Aorta (tissue), 5 donors: ENCODE measurements around the gene FYCO1. TPM values are rescaled to one million over a fixed set of nuclear protein-coding genes. Genes with fewer than 3 reads are reported as not detected.

ENCODE experiments used
- ATAC-seq: fragments of 200-7000 bp; cut with Tn5 transposase; one replicate; pipeline ENCODE4 v1.9.1; 2022; ENCODE audit warnings: moderate library complexity; ENCODE audit not compliant: low FRiP score
- DNase-seq, 2 donors: peaks; one replicate each; pipeline ENCODE4 v3.0.0-alpha.2; 2020
- H3K27ac ChIP-seq, 2 donors: one replicate each; pipeline ENCODE4 v1.5.1; 2013; ENCODE audit warnings: low read length in 2 of 2, mild to moderate bottlenecking in 2 of 2, moderate library complexity in 2 of 2, control low read depth in 1 of 2, inconsistent platforms in 1 of 2, low read depth in 1 of 2
- H3K27me3 ChIP-seq, 2 donors: one replicate each; pipeline ENCODE4 v1.6.1; 2013; ENCODE audit warnings: control low read depth in 1 of 2, low read length in 1 of 2, mild to moderate bottlenecking in 1 of 2, moderate library complexity in 1 of 2; ENCODE audit not compliant: insufficient read depth in 2 of 2, control insufficient read depth in 1 of 2
- H3K36me3 ChIP-seq, 2 donors: one replicate each; pipeline ENCODE4 v1.6.1; 2013; ENCODE audit warnings: control low read depth in 1 of 2, low read length in 1 of 2, mild to moderate bottlenecking in 1 of 2; ENCODE audit not compliant: insufficient read depth in 2 of 2, control insufficient read depth in 1 of 2
- H3K4me1 ChIP-seq, 2 donors: one replicate each; pipeline ENCODE4 v1.6.1; 2013; ENCODE audit warnings: low read length in 2 of 2, control low read depth in 1 of 2, mild to moderate bottlenecking in 1 of 2, moderate library complexity in 1 of 2; ENCODE audit not compliant: insufficient read depth in 2 of 2, control insufficient read depth in 1 of 2
- H3K4me3 ChIP-seq, 2 donors: one replicate each; pipeline ENCODE4 v1.5.1; 2013; ENCODE audit warnings: low read length in 2 of 2, control low read depth in 1 of 2, mild to moderate bottlenecking in 1 of 2
- H3K9me3 ChIP-seq: one replicate; pipeline ENCODE4 v1.6.1; 2013; ENCODE audit warnings: mild to moderate bottlenecking, low read length; ENCODE audit not compliant: control insufficient read depth
- WGBS, 2 donors: extraction: QIAGEN DNeasy Blood & Tissue Kit; methylation state at CpG; one replicate each; pipeline ENCODE4 v1.1.7; 2013; 5-methylcytosine and 5-hydroxymethylcytosine counted together
- intact Hi-C, 2 donors: fragments of 100-400 bp; cut with DNase I; formaldehyde crosslinking; loops; one replicate each; pipeline versions ENCODE4 v1.14.2 to v1.15.0; 2022
- polyA plus RNA-seq, 2 donors: library from polyadenylated mRNA; stranded (reverse); fragments of 200-250 nt; gene quantifications; one replicate each; pipeline ENCODE4 v1.2.3, GENCODE V29; 2013
- total RNA-seq, 2 donors: library from RNA; stranded (reverse); fragmentation: NEBNext Ultra II Directional; extraction: Animal tissue kit (Norgen Biotek cat#: 25700); gene quantifications; one replicate each; pipeline ENCODE4 v1.2.1, GENCODE V29; 2021
- donor health status: healthy with polysubstance abuse.
- donor health status: Bipolar disorder and iron deficiency.
- donor health status: DM: no; HTN: no; CAD: no.
- donor health status: DM: no; HTN: no; CAD: no.
- donor health status: DM: yes; HTN: yes; CAD: no.

FYCO1 gene
- total and polyA plus RNA-seq, 4 donors: 15.9 to 91.8 (median 51.7) TPM

- no peaks in the 10 kb centered on the region for H3K4me1 ChIP-seq
- no peaks in the 10 kb centered on the region for H3K27me3 ChIP-seq
- H3K27ac ChIP-seq: no peak overlapping the region
- ATAC-seq: no peak
- peaks cover 1% of the 10 kb centered on the region for H3K9me3 ChIP-seq
- no peaks in the 10 kb centered on the region for H3K36me3 ChIP-seq
- WGBS, 2 donors: 47 to 50% methylated on average over 3 of the region's 3 CpGs
- no peak overlapping the region for H3K4me3 ChIP-seq
- intact Hi-C loops: no loop called here
- no peak for DNase-seq
Observed at GRCh38 chr3:45869638-45870037, 126.0 kb downstream of the FYCO1 start.

- Histone ChIP-seq H3K4me1 (no peaks in the 10 kb centered on the region), H3K36me3 (no peaks in the 10 kb centered on the region), H3K27ac (no peak overlapping the region), H3K9me3 (peaks cover 2% of the 10 kb centered on the region), H3K4me3 (no peak overlapping the region), H3K27me3 (no peaks in the 10 kb centered on the region)
- 65 to 75% methylated on average over 2 of the region's 2 CpGs for WGBS, 2 donors
- DNase-seq: no peak
- ATAC-seq: no peak
- intact Hi-C loops: no loop called here
Observed at GRCh38 chr3:45868650-45869049, 127.0 kb downstream of the FYCO1 start.

DNA sequence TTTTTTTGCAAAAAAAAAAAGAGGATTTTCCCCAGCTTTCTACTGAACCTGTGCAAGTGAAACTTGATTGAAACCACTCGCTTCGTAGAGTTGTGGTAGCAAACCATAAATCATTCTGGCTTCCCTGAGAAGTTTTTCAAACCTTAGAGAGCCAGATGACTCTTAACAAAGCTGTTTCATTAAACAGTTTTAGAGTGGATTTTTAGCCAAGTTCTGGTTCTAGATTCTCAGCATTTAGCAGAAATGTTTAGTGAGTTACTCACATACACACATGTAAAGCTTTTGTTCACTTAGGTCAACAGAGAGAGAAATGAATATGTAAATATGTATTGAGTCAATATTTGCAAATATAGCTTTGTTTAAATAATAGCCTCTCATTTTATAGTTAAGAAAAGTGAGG, 127.4 kb downstream of the FYCO1 start:
- 25 to 45% methylated on average over 2 of the region's 2 CpGs for WGBS, 2 donors
- no peak for ATAC-seq
- no peaks in the 10 kb centered on the region for H3K27me3 ChIP-seq
- peaks cover 6% of the 10 kb centered on the region for H3K9me3 ChIP-seq
- no peaks in the 10 kb centered on the region for H3K4me1 ChIP-seq
- no peak overlapping the region for H3K4me3 ChIP-seq
- intact Hi-C loops: no loop called here
- no peak overlapping the region for H3K27ac ChIP-seq
- H3K36me3 ChIP-seq: no peaks in the 10 kb centered on the region
- DNase-seq: no peak

Other genes with a start within 250 kb of the FYCO1 start
- under 1 TPM; 0.10 to 0.15 TPM for gene SLC6A20, start 199.3 kb downstream of the FYCO1 start, total RNA-seq
- 1 to 10 TPM in 1 of 2 donors, not detected in 1; 1.0 TPM for gene SLC6A20, start 199.3 kb downstream of the FYCO1 start, polyA plus RNA-seq
- gene LZTFL1, start 153.7 kb downstream of the FYCO1 start, total RNA-seq: 10 to 100 TPM in 1 of 2 donors, 1 to 10 TPM in 1; 9.8 to 16.3 TPM
- gene LZTFL1, start 153.7 kb downstream of the FYCO1 start, polyA plus RNA-seq: 10 to 100 TPM; 10.9 to 11.3 TPM
- gene CCR9, start 109.3 kb downstream of the FYCO1 start, total RNA-seq: not detected
- under 1 TPM in 1 of 2 donors, not detected in 1; 0.25 TPM for gene CCR9, start 109.3 kb downstream of the FYCO1 start, polyA plus RNA-seq
- gene CXCR6, start 52.4 kb downstream of the FYCO1 start, total RNA-seq: 1 to 10 TPM; 1.4 to 2.8 TPM
- 1 to 10 TPM in 1 of 2 donors, not detected in 1; 2.9 TPM for gene CXCR6, start 52.4 kb downstream of the FYCO1 start, polyA plus RNA-seq
- gene XCR1, start 31.7 kb upstream of the FYCO1 start, total RNA-seq: under 1 TPM; 0.26 to 0.63 TPM
- gene XCR1, start 31.7 kb upstream of the FYCO1 start, polyA plus RNA-seq: not detected
- gene CCR1, start 212.5 kb upstream of the FYCO1 start, total RNA-seq: 10 to 100 TPM; 13.9 to 21.5 TPM
- 1 to 10 TPM; 1.2 to 5.1 TPM for gene CCR1, start 212.5 kb upstream of the FYCO1 start, polyA plus RNA-seq
- gene CCR3, start 246.6 kb upstream of the FYCO1 start, total RNA-seq: under 1 TPM in 1 of 2 donors, not detected in 1; 0.29 TPM
- gene CCR3, start 246.6 kb upstream of the FYCO1 start, polyA plus RNA-seq: not detected